GM18909 (cell line): Measurements from ENCODE around the gene USP6NL.

Experiments used
- ATAC-seq: cut with Tn5 transposase; IDR thresholded peaks from one replicate; pipeline ENCODE4 v1.9.1; 2021; ENCODE audit warnings: mild to moderate bottlenecking; ENCODE audit not compliant: unreplicated experiment, poor library complexity

Gene USP6NL

GRCh38 chr10:11434324-11434723, 177.1 kb downstream of the USP6NL start:
- no peak for ATAC-seq

DNA sequence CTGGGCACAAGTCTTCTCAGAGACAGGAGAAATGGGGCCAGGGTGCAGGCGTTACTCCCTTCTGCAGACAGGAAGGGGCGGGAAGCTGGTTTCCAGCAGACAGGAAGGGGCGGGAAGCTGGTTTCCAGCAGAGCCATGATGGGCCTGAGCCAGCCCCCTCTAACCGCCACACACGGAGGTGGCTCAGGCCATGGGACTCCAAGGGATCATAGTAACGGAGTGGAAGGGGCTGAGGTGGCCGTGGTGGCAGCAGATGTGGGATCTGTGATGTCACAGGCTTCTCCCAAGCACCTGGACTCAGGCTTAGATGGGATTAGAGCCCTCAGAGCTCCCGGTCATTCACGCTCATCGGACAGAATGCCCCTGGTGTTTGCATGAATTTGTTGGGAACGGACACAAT, 177.8 kb downstream of the USP6NL start:
- ATAC-seq, result no peak

DNA sequence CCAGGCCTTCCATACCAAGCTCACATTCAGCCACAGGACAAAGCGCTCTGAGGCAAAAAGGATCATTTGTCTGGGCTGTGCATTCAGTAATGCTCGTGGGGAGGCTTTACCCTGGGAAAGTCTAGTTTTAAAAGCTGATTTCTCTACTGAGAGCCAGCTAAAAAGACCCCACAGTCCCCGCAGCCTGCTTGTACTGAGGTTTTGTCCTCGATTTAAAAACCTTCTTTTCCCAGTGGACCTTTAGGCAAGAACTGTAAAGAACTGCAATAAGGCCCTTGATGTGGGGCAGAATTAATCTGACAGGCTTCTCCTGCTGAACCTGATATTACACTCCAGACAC, 180.3 kb downstream of the USP6NL start:
- ATAC-seq, result no peak

- ATAC-seq, result no peak
These were observed 180.8 kb downstream of the USP6NL start for GRCh38 chr10:11430421-11431215.

- ATAC-seq, result no peak
These were observed 181.9 kb downstream of the USP6NL start for GRCh38 chr10:11429439-11430052.

DNA sequence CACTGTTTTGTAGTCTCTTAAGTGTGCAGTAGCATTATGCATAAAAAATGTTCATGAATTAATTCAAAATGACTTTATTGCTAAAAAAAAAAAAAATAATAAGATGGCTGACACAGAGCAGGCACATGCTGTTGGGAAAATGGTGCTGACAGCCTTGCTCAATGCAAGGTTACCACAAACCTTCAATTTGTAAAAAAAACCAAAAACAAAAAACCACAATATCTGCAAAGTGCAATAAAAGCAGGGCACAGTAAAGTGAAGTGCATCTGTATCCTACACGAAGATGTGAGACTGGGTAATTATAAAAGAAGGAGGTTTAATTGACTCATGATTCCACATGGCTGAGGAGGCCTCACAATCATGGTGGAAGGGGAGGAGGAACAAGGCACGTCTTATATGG, 185.8 kb downstream of the USP6NL start:
- no peak for ATAC-seq

- ATAC-seq, result no peak
These were observed 186.2 kb downstream of the USP6NL start for GRCh38 chr10:11425296-11425610.

DNA sequence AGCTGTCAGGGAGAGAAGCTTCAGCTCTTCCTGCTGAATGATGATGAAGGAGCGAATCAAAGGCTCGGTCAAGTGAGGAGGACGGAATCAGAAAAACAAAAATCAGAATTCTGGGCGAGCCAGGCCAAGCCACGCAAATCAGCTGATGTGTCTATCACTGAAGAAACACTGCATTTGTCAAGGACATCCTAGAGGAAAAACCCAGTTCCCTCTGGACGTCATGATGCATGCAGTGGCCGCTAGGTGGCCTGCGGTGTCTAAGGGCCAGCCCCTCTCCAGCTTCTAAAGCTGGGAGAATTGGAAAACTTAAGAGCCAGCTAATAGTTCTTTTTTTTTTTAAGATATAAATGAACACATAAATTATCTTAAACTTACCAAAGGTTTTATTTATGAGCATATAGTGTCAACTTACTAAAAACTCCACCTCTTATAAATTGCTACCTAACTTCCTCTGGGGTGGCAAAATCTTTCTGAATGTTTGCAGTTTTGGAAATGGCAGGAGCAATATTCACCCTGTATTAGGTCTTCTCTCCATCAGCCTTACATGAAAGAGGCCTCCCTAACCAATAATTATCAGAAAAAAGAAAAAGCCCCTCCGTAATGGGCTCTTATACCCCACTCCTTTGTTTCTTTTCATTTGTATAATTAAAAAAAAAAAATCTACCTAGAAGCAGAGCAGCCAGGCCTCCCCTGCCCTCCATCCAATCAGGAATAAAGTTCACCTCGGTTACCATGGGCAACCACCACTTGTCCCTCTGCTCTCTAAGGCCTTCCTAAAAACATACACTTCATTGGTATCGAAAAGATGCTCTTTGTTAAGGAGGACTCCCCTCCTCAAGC, 186.8 kb downstream of the USP6NL start:
- no peak for ATAC-seq

- ATAC-seq, result no peak
These were observed 194.5 kb downstream of the USP6NL start for GRCh38 chr10:11416974-11417373.

DNA sequence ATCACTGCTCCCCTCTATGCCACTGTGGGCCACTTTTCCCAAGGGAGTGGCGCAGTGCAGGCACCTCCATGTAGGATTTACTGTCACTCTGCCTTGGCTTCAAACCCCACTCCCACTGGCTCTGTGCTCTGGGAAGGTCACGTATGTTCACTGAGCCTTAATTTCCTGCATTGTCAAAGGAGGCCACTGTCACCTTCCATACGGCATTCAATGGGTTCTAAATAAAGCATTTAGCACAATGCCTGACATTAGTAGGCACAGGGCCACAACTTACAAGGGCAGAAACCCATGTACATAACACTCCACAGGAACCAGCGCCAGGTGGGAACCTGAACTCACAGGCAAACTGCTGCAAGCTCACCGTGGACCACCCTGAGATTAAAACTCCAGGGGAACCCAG, 196.4 kb downstream of the USP6NL start:
- no peak for ATAC-seq

GRCh38 chr10:11414314-11415038, 197.0 kb downstream of the USP6NL start:
- ATAC-seq, result no peak

DNA sequence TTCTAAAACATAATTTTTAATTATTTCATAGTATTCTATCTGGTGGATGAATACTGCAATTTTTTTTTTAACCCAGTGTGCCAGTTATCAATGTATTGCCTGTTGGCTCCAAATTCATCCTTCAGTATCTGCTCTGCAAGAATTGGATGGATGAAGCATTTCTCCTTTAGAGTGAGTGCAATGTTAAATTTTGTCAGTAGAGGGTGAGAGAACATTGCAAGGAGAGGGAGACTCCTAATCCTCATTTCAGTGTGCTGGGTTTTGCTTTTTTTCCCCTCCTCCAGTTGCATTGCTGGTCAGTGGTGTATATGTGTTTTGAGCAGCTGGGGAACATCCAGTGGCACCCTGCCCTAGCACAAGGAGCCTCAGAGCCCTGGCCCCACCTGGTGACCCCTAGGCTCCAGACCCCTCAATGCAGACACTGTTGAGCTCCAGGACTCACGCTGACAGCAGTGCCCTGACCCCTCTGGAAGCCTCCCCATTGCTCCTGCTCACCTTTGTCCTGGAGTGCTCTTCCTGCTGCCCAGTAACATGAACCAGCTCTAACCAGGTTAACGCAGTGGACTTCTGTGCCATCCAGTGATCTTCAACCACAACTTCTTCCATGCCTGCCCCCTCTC, 199.4 kb downstream of the USP6NL start:
- ATAC-seq, result no peak

GRCh38 chr10:11409357-11409756, 202.1 kb downstream of the USP6NL start:
- ATAC-seq, result no peak

DNA sequence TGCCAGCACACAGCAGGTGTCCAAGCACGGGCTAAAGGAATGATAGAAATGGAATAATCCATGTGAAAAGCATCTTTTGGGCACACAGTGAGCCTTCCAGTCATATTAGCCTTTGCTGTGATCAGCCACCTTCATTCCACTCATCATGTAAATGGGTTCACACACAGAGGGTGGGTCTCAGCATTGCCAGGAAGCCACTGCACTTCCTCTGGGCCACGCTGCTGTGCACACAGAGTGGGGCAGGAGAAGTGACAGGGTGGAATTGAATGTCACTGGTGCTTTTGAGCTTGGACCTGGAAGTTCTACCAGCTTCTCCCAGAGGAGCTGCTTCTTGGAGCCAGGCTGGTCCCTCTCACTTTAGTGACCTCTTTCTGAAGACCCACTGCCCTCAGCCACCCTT, 203.5 kb downstream of the USP6NL start:
- no peak for ATAC-seq

GRCh38 chr10:11406746-11407145, 204.7 kb downstream of the USP6NL start:
- no peak for ATAC-seq

DNA sequence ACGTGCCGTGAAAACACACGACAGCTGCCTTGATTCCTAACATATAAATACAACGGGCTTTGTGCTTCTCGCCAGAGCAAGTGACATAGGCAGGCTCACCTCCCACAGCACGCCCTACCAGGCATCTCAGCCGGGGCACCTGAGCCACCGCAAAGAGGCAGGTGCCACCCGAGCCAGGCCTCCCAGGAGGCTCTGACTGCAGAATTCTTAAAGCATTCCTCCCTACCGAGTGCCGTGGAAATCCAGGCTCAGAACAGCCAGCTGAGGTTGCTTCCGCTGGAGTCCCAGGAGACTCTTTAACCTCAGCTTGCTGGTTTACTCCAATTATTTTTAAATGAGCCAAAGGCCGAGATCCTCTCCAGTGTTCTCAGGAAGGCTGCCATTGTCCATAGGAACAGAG, 206.5 kb downstream of the USP6NL start:
- ATAC-seq, result no peak
